PC-3 (cell line): ENCODE data around the gene GSX2. TPM values are rescaled to one million over a fixed set of nuclear protein-coding genes. Genes with fewer than 3 reads are reported as not detected.
A peak's percentile ranks its signal among the peaks of the same experiment; 100 is the strongest.

Source experiments
- ATAC-seq: fragments of 200-7000 bp; cut with Tn5 transposase; 2 replicates; pipeline ENCODE4 v1.9.1; 2020; ENCODE audit warnings: mild to moderate bottlenecking, moderate library complexity
- BruUV-seq: library from RNA; stranded (reverse); fragments of 400-500 nt; replicated peaks from 2 replicates; lab custom pipeline; 2021; lab: Mats Ljungman, UMichigan
- CTCF ChIA-PET: fragments of 300-600 bp; sonication (Branson Sonifier 250); formaldehyde crosslinking; loops from one replicate; lab custom pipeline; 2022; ENCODE audit warnings: antibody characterized with exemption; lab: Charles Lee
- POLR2A ChIA-PET: fragments of 300-600 bp; sonication (Branson Sonifier 250); formaldehyde crosslinking; loops from one replicate; lab custom pipeline; 2022; ENCODE audit warnings: antibody characterized with exemption; ENCODE audit not compliant: unreplicated experiment; lab: Charles Lee
- DNase-seq: peaks from one replicate; pipeline ENCODE4 v3.0.0-alpha.2; 2015
- H2AFZ ChIP-seq: fragments of 300-600 bp; sonication (generic); 2 replicates; pipeline ENCODE4 v1.6.0; 2016; ENCODE audit warnings: antibody characterized with exemption, low read length
- H3F3A ChIP-seq: fragments of 300-600 bp; sonication (generic); one replicate; pipeline ENCODE4 v1.6.0; 2017; ENCODE audit warnings: antibody characterized with exemption, low read length, control low read depth, mild to moderate bottlenecking; ENCODE audit not compliant: unreplicated experiment
- H3K27ac ChIP-seq: fragments of 300-600 bp; sonication (generic); 2 replicates; pipeline ENCODE4 v1.5.1; 2016; ENCODE audit warnings: mild to moderate bottlenecking, low read length
- H3K27me3 ChIP-seq: fragments of 300-600 bp; sonication (generic); 2 replicates; pipeline ENCODE4 v1.6.1; 2016; ENCODE audit warnings: low read length, mixed read lengths
- H3K36me3 ChIP-seq: fragments of 300-600 bp; sonication (generic); 2 replicates; pipeline ENCODE4 v1.6.1; 2016; ENCODE audit warnings: low read depth, mixed run types, low read length, mixed read lengths
- H3K4me1 ChIP-seq: fragments of 300-600 bp; sonication (generic); 2 replicates; pipeline ENCODE4 v1.5.1; 2016; ENCODE audit warnings: low read length; ENCODE audit not compliant: insufficient read depth
- H3K4me2 ChIP-seq: fragments of 300-600 bp; sonication (generic); 2 replicates; pipeline ENCODE4 v1.6.0; 2016; ENCODE audit warnings: low read length
- H3K4me3 ChIP-seq: fragments of 300-600 bp; sonication (generic); 2 replicates; pipeline ENCODE4 v1.5.1; 2016; ENCODE audit warnings: mild to moderate bottlenecking, low read length, mixed read lengths
- H3K79me2 ChIP-seq: fragments of 300-600 bp; sonication (generic); 2 replicates; pipeline ENCODE4 v1.6.1; 2017; ENCODE audit warnings: low read length, mixed read lengths
- H3K9ac ChIP-seq: fragments of 300-600 bp; sonication (generic); 2 replicates; pipeline ENCODE4 v1.6.0; 2016; ENCODE audit warnings: mild to moderate bottlenecking, low read length
- H3K9me2 ChIP-seq: fragments of 300-600 bp; sonication (generic); replicated peaks from 2 replicates; pipeline ENCODE4 v1.6.1; 2016; ENCODE audit warnings: mixed run types, low read length, mixed read lengths
- H3K9me3 ChIP-seq: fragments of 300-600 bp; sonication (generic); 2 replicates; pipeline ENCODE4 v1.6.1; 2016; ENCODE audit warnings: low read length, mixed read lengths
- H4K20me1 ChIP-seq: fragments of 300-600 bp; sonication (generic); 2 replicates; pipeline ENCODE4 v1.6.1; 2016; ENCODE audit warnings: low read length, mixed read lengths
- EZH2 ChIP-seq: fragments of 300-600 bp; sonication (generic); IDR thresholded peaks from one replicate; pipeline ENCODE4 v1.6.1; 2017; ENCODE audit warnings: antibody characterized with exemption, mild to moderate bottlenecking, low read length; ENCODE audit not compliant: unreplicated experiment
- EZH2phosphoT487 ChIP-seq: fragments of 300-600 bp; sonication (generic); IDR thresholded peaks from 2 replicates; pipeline ENCODE4 v1.6.1; 2018; ENCODE audit warnings: mild to moderate bottlenecking, antibody characterized with exemption, low read length, borderline replicate concordance
- intact Hi-C: fragments of 100-400 bp; cut with micrococcal nuclease; formaldehyde crosslinking; loops from 2 replicates; pipeline ENCODE4 v1.9.0; 2023
- total RNA-seq: library from RNA; depleted of rRNA; stranded (reverse); fragments of >200 nt; gene quantifications from 2 replicates; pipeline ENCODE4 v1.2.3, GENCODE V29; 2014
- TF ChIP-seq, protein P1 (sequence below): fragments of 300-600 bp; sonication (generic); conservative IDR thresholded peaks from 2 replicates; pipeline ENCODE4 v1.5.1; 2017; ENCODE audit warnings: antibody characterized with exemption, low read depth, mild to moderate bottlenecking, low read length

The GSX2 gene
- total RNA-seq, 1 experiment from 2014 or later: not detected

DNA sequence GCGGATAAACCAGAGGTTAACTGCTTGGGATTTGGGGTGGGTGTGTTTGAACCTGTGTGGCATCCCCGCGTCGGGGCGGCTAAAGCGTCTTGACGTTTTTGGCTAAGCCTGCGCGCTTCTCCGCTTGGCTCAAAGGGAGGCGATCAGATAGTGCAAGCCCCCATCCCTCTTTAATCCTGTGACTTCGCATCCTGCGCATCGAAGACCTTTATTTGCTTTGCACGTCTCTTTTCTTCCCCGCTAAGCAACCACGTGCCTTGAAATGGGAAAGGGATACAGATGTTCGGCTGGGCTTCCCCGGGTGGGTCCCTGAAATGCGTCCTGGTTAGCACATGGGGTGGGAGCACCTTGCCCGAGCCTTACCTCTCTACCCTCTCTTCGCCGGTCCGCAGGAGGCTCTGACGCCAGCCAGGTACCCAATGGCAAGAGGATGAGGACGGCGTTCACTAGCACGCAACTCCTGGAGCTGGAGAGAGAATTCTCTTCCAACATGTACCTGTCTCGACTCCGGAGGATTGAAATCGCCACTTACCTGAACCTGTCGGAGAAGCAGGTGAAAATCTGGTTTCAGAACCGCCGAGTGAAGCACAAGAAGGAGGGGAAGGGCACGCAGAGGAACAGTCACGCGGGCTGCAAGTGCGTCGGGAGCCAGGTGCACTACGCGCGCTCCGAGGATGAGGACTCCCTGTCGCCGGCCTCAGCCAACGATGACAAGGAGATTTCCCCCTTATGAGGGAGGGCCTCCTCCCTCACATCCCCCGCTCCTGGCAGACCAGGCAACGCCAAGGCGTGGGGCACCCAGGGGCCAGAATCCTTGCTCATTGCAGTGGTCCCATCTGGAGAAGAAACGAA lies 1.5 kb downstream of the GSX2 start:
- no peak for TF ChIP-seq EZH2
- TF ChIP-seq, protein P1, sequence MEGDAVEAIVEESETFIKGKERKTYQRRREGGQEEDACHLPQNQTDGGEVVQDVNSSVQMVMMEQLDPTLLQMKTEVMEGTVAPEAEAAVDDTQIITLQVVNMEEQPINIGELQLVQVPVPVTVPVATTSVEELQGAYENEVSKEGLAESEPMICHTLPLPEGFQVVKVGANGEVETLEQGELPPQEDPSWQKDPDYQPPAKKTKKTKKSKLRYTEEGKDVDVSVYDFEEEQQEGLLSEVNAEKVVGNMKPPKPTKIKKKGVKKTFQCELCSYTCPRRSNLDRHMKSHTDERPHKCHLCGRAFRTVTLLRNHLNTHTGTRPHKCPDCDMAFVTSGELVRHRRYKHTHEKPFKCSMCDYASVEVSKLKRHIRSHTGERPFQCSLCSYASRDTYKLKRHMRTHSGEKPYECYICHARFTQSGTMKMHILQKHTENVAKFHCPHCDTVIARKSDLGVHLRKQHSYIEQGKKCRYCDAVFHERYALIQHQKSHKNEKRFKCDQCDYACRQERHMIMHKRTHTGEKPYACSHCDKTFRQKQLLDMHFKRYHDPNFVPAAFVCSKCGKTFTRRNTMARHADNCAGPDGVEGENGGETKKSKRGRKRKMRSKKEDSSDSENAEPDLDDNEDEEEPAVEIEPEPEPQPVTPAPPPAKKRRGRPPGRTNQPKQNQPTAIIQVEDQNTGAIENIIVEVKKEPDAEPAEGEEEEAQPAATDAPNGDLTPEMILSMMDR: no peak
- no peak for TF ChIP-seq EZH2phosphoT487
- peak overlapping the region; percentile 71 for H3K4me3 ChIP-seq
- no peak overlapping the region for H3K9ac ChIP-seq
- H3K9me2 ChIP-seq: no peaks in the 10 kb centered on the region
- intact Hi-C loops: no loop called here
- H3K4me2 ChIP-seq: peak overlapping the region; percentile 90
- ChIA-PET CTCF (no interaction called here), POLR2A (no interaction called here)
- no peak overlapping the region for H3K27ac ChIP-seq
- peaks cover 12% of the 10 kb centered on the region; the same call in 1 of the 2 replicates for H3K4me1 ChIP-seq
- ATAC-seq (no peak), DNase-seq (no peak)
- no peaks in the 10 kb centered on the region for H3K36me3 ChIP-seq
- H2AFZ ChIP-seq: peak overlapping the region; percentile 76; the same call in 1 of the 2 replicates
- no peaks in the 10 kb centered on the region for H3K79me2 ChIP-seq
- H3F3A ChIP-seq: no peaks in the 10 kb centered on the region
- peaks cover 52% of the 10 kb centered on the region for H3K27me3 ChIP-seq
- H3K9me3 ChIP-seq: no peaks in the 10 kb centered on the region
- H4K20me1 ChIP-seq: no peaks in the 10 kb centered on the region
- no TSS peak for BruUV-seq

DNA sequence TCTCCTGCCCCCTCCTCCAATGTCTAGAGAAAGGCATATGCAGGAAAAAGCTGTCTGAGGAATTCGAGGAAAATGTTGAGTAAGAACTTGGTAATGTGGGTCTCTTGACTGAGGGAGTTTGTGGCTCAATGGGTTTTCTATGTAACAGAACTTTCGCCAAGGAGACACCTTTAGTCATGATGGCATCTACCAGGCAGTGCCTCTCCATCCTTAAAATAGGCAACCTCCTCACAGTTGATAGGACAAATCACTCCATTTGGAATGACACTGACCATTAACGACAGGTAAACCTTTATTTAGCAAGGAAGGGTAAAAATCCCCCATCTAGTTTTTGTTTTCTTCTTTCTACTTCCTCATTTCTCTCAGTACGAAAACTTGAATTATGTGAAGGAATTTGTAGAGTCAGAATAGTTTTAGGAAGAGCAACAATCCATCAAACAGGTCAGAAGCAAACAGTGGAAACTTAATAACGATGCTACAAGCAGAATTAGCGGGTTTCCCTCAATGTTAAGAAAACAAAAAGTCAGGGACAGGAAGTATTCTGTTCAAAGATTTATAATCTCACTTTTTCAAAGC lies 2.7 kb downstream of the GSX2 start:
- H3F3A ChIP-seq: no peaks in the 10 kb centered on the region
- no peak overlapping the region for H3K4me3 ChIP-seq
- H3K27ac ChIP-seq: no peak overlapping the region
- no TSS peak for BruUV-seq
- H4K20me1 ChIP-seq: no peaks in the 10 kb centered on the region
- H3K4me1 ChIP-seq: peaks cover 12% of the 10 kb centered on the region; the same call in 1 of the 2 replicates
- ATAC-seq: no peak
- ChIA-PET POLR2A (no interaction called here), CTCF (no interaction called here)
- H3K9ac ChIP-seq: no peak overlapping the region
- no peaks in the 10 kb centered on the region for H3K9me3 ChIP-seq
- no peak overlapping the region for H2AFZ ChIP-seq
- H3K79me2 ChIP-seq: no peaks in the 10 kb centered on the region
- no peak overlapping the region for H3K4me2 ChIP-seq
- DNase-seq: no peak
- no peaks in the 10 kb centered on the region for H3K9me2 ChIP-seq
- H3K27me3 ChIP-seq: peaks cover 44% of the 10 kb centered on the region
- TF ChIP-seq, protein P1: no peak
- TF ChIP-seq EZH2phosphoT487 (no peak), EZH2 (no peak)
- intact Hi-C loops: no loop called here
- H3K36me3 ChIP-seq: no peaks in the 10 kb centered on the region

DNA sequence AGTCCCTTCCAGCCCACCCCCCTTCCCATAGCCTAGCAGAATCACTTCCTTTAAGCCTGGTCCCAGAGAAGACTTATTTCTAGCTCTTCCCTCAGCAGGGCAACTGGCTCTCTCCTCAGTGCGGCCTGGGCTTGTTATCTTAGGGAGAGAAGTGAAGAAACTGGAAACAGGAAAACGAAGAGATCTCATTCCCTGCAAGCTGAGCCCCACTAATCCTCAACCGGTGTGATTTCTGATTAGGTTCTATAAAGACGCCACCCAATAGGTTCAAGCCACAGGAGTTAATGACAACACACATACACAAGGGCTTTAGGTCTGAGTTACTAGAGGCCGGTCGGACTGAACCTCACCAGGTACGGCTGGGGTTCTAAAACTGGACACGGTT lies 3.2 kb downstream of the GSX2 start:
- Histone ChIP-seq H3K79me2 (no peaks in the 10 kb centered on the region), H3F3A (no peaks in the 10 kb centered on the region), H4K20me1 (no peaks in the 10 kb centered on the region), H3K9me3 (no peaks in the 10 kb centered on the region), H3K4me3 (no peak overlapping the region), H3K4me1 (peaks cover 12% of the 10 kb centered on the region; the same call in 1 of the 2 replicates), H3K9me2 (no peaks in the 10 kb centered on the region), H3K27me3 (peaks cover 38% of the 10 kb centered on the region), H3K9ac (no peak overlapping the region), H2AFZ (no peak overlapping the region), H3K36me3 (no peaks in the 10 kb centered on the region), H3K27ac (no peak overlapping the region), H3K4me2 (no peak overlapping the region)
- no peak for ATAC-seq
- TF ChIP-seq EZH2phosphoT487 (no peak), EZH2 (no peak)
- TF ChIP-seq, protein P1: no peak
- BruUV-seq: no TSS peak
- ChIA-PET POLR2A (no interaction called here), CTCF (no interaction called here)
- no peak for DNase-seq
- intact Hi-C loops: no loop called here
